SU-DHL-6 (cell line): ENCODE data around the gene SLC25A20.

Source experiments
- EZH2phosphoT487 ChIP-seq: fragments of 200-600 bp; sonication (generic), shearing (Covaris generic); conservative IDR thresholded peaks from 2 replicates; pipeline ENCODE4 v1.6.1; 2018; ENCODE audit warnings: mild to moderate bottlenecking, antibody characterized with exemption, low read length, moderate library complexity, mixed read lengths
- TF ChIP-seq, protein P1 (sequence below): fragments of 200-600 bp; sonication (generic); IDR thresholded peaks from one replicate; pipeline ENCODE4 v1.5.1; 2017; ENCODE audit warnings: antibody characterized with exemption, mild to moderate bottlenecking, low read length, moderate library complexity; ENCODE audit not compliant: insufficient read depth, poor library complexity, severe bottlenecking

DNA sequence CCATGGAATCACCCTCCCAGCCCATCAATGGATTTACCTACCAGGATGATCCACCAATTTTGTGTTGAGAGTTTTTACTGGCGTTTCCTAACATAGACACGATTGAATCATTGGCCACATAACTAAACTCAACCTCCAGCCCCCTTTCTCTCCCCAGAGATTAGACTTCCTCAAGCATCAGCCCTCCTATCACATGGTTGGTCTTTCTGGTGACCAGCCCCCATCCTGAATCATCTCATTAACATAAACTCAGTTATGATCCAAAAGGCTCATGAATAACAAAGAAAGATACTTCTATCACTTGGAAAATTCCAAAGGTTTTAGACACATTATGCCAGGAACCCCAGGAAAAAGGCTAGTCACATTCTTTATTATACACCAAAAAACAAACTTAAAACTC, 72.2 kb downstream of the SLC25A20 start:
- no peak for TF ChIP-seq EZH2phosphoT487
- TF ChIP-seq, protein P1, sequence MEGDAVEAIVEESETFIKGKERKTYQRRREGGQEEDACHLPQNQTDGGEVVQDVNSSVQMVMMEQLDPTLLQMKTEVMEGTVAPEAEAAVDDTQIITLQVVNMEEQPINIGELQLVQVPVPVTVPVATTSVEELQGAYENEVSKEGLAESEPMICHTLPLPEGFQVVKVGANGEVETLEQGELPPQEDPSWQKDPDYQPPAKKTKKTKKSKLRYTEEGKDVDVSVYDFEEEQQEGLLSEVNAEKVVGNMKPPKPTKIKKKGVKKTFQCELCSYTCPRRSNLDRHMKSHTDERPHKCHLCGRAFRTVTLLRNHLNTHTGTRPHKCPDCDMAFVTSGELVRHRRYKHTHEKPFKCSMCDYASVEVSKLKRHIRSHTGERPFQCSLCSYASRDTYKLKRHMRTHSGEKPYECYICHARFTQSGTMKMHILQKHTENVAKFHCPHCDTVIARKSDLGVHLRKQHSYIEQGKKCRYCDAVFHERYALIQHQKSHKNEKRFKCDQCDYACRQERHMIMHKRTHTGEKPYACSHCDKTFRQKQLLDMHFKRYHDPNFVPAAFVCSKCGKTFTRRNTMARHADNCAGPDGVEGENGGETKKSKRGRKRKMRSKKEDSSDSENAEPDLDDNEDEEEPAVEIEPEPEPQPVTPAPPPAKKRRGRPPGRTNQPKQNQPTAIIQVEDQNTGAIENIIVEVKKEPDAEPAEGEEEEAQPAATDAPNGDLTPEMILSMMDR, result no peak
